T47D (cell line): ENCODE data around the gene DNASE2.
"Not testable (repeated sequence)": the region's sequence is repeated elsewhere in the genome, so short reads cannot be mapped to it uniquely, and the experiment has no call there.

Experiments used
- DNase-seq, 2 experiments: peaks; one replicate each; pipeline versions ENCODE4 v3.0.0 to v3.0.0-alpha.2; 2011 to 2012; ENCODE audit warnings: low read depth in 1 of 2, low spot score in 1 of 2
- JUND ChIP-seq: IDR thresholded peaks from 2 replicates; pipeline ENCODE4 v1.6.1; 2012; ENCODE audit warnings: low read depth
- in situ Hi-C: cut with HindIII; loops from 2 replicates; pipeline ENCODE4 v1.10.0; 2016; ENCODE audit warnings: low sequenced_read_pairs, low pct_unique_long_range_greater_than_20kb

Gene DNASE2

GRCh38 chr19:12866416-12867119 lies 14.7 kb downstream of the DNASE2 start:
- no peak for DNase-seq
- in situ Hi-C loops = no loop called here
- TF ChIP-seq JUND = no peak

GRCh38 chr19:12865746-12866415 lies 15.4 kb downstream of the DNASE2 start:
- in situ Hi-C loops = no loop called here
- TF ChIP-seq JUND = no peak
- DNase-seq = no peak

GRCh38 chr19:12864721-12865715 lies 16.2 kb downstream of the DNASE2 start:
- in situ Hi-C loops = no loop called here
- peak in 1 of 2 experiments; percentile 43 for DNase-seq
- TF ChIP-seq JUND = no peak

GRCh38 chr19:12864143-12864542 lies 17.1 kb downstream of the DNASE2 start:
- in situ Hi-C loops = no loop called here
- no peak for DNase-seq
- TF ChIP-seq JUND = no peak

GRCh38 chr19:12859546-12859945 lies 21.7 kb downstream of the DNASE2 start:
- in situ Hi-C loops = no loop called here
- DNase-seq = no peak
- TF ChIP-seq JUND = no peak

GRCh38 chr19:12858041-12858928 lies 23.0 kb downstream of the DNASE2 start:
- no peak for DNase-seq
- in situ Hi-C loops = no loop called here
- TF ChIP-seq JUND = no peak

- no peak for DNase-seq
- TF ChIP-seq JUND = no peak
- in situ Hi-C loops = no loop called here
Observed at GRCh38 chr19:12856653-12857052, 24.6 kb downstream of the DNASE2 start.

- DNase-seq = peak; percentile 69 to 78
- in situ Hi-C loops = no loop called here
- TF ChIP-seq JUND = no peak
Observed at GRCh38 chr19:12847159-12848139, 33.8 kb downstream of the DNASE2 start.

GRCh38 chr19:12846613-12847012 lies 34.6 kb downstream of the DNASE2 start:
- in situ Hi-C loops, DNase-seq: not testable (repeated sequence)

- in situ Hi-C loops = no loop called here
- no peak for DNase-seq
- TF ChIP-seq JUND = no peak
Observed at GRCh38 chr19:12843999-12844732, 37.1 kb downstream of the DNASE2 start.

- no peak for TF ChIP-seq JUND
- DNase-seq = no peak
- in situ Hi-C loops = no loop called here
Observed at GRCh38 chr19:12843328-12843727, 37.9 kb downstream of the DNASE2 start.
